GM18519 (cell line): Measurements from ENCODE around the gene RPL38.

Source experiments
- ATAC-seq: cut with Tn5 transposase; IDR thresholded peaks from one replicate; pipeline ENCODE4 v1.9.1; 2021; ENCODE audit warnings: mild to moderate bottlenecking, moderate library complexity; ENCODE audit not compliant: unreplicated experiment, low FRiP score

The RPL38 gene

GRCh38 chr17:74223901-74224300, 20.4 kb downstream of the RPL38 start:
- no peak for ATAC-seq

GRCh38 chr17:74224959-74225725, 21.7 kb downstream of the RPL38 start:
- ATAC-seq: no peak

- ATAC-seq: no peak
These were observed 22.8 kb downstream of the RPL38 start for GRCh38 chr17:74226252-74226651.

- no peak for ATAC-seq
These were observed 24.0 kb downstream of the RPL38 start for GRCh38 chr17:74227271-74228080.

- ATAC-seq: no peak
These were observed 25.0 kb downstream of the RPL38 start for GRCh38 chr17:74228306-74228978.

- no peak for ATAC-seq
These were observed 27.4 kb downstream of the RPL38 start for GRCh38 chr17:74230896-74231295.

GRCh38 chr17:74231928-74232907, 28.7 kb downstream of the RPL38 start:
- ATAC-seq: no peak

- no peak for ATAC-seq
These were observed 30.5 kb downstream of the RPL38 start for GRCh38 chr17:74233937-74234336.

GRCh38 chr17:74234486-74234885, 31.0 kb downstream of the RPL38 start:
- ATAC-seq: no peak

- ATAC-seq: no peak
These were observed 31.6 kb downstream of the RPL38 start for GRCh38 chr17:74235040-74235581.

GRCh38 chr17:74235911-74236371, 32.5 kb downstream of the RPL38 start:
- ATAC-seq: no peak

GRCh38 chr17:74237321-74237720, 33.8 kb downstream of the RPL38 start:
- ATAC-seq: no peak

GRCh38 chr17:74239172-74239571, 35.7 kb downstream of the RPL38 start:
- no peak for ATAC-seq

GRCh38 chr17:74240618-74241205, 37.2 kb downstream of the RPL38 start:
- ATAC-seq: no peak

GRCh38 chr17:74241431-74241830, 38.0 kb downstream of the RPL38 start:
- no peak for ATAC-seq

GRCh38 chr17:74241847-74242246, 38.4 kb downstream of the RPL38 start:
- no peak for ATAC-seq

GRCh38 chr17:74243013-74243755, 39.7 kb downstream of the RPL38 start:
- ATAC-seq: no peak

GRCh38 chr17:74244128-74244527, 40.6 kb downstream of the RPL38 start:
- no peak for ATAC-seq

- ATAC-seq: no peak
These were observed 41.1 kb downstream of the RPL38 start for GRCh38 chr17:74244548-74244947.
